ENCODE measurements around the gene SHC3.

Gene SHC3

GRCh38 chr9:89097219-89097618, 81.4 kb downstream of the SHC3 start:
- DNase-seq = no peak

GRCh38 chr9:89096807-89097206, 81.8 kb downstream of the SHC3 start:
- no peak for DNase-seq

GRCh38 chr9:89095761-89096528, 82.7 kb downstream of the SHC3 start:
- DNase-seq = no peak

- DNase-seq = no peak
These were observed 85.2 kb downstream of the SHC3 start for GRCh38 chr9:89093201-89093975.

- no peak for DNase-seq
These were observed 89.4 kb downstream of the SHC3 start for GRCh38 chr9:89089176-89089575.

GRCh38 chr9:89083626-89084025, 95.0 kb downstream of the SHC3 start:
- DNase-seq = no peak

GRCh38 chr9:89080193-89080592, 98.4 kb downstream of the SHC3 start:
- no peak for DNase-seq

GRCh38 chr9:89079391-89079790, 99.2 kb downstream of the SHC3 start:
- DNase-seq = no peak

- no peak for DNase-seq
These were observed 99.8 kb downstream of the SHC3 start for GRCh38 chr9:89078860-89079259.

GRCh38 chr9:89078421-89078820, 100.2 kb downstream of the SHC3 start:
- DNase-seq = no peak

- DNase-seq = no peak
These were observed 101.1 kb downstream of the SHC3 start for GRCh38 chr9:89077519-89077918.

- no peak for DNase-seq
These were observed 105.2 kb downstream of the SHC3 start for GRCh38 chr9:89073397-89073796.

GRCh38 chr9:89071591-89071990, 107.0 kb downstream of the SHC3 start:
- DNase-seq = no peak

GRCh38 chr9:89066835-89067234, 111.8 kb downstream of the SHC3 start:
- DNase-seq = no peak

GRCh38 chr9:89065921-89066320, 112.7 kb downstream of the SHC3 start:
- no peak for DNase-seq

GRCh38 chr9:89060790-89061189, 117.8 kb downstream of the SHC3 start:
- no peak for DNase-seq

GRCh38 chr9:89059925-89060506, 118.6 kb downstream of the SHC3 start:
- no peak for DNase-seq

- no peak for DNase-seq
These were observed 119.7 kb downstream of the SHC3 start for GRCh38 chr9:89058906-89059305.

- no peak for DNase-seq
These were observed 123.6 kb downstream of the SHC3 start for GRCh38 chr9:89054865-89055495.

- DNase-seq = no peak
These were observed 125.3 kb downstream of the SHC3 start for GRCh38 chr9:89053301-89053700.

GRCh38 chr9:89052470-89053097, 126.0 kb downstream of the SHC3 start:
- no peak for DNase-seq

- DNase-seq = no peak
These were observed 127.1 kb downstream of the SHC3 start for GRCh38 chr9:89051421-89052025.

- no peak for DNase-seq
These were observed 129.0 kb downstream of the SHC3 start for GRCh38 chr9:89049646-89050045.

Data from DMS79 treated with DMSO at 0.1 percent for 48 hours (cell line).